ENCODE results near the gene MYF6.

GRCh38 chr12:80717856-80718255 lies 10.4 kb downstream of the MYF6 start:
- no peak for TF ChIP-seq CTCF (IDR thresholded peaks at IDR 0.05)
- no peak for TF ChIP-seq POLR2AphosphoS5 (IDR thresholded peaks at IDR 0.05)
- no peak for TF ChIP-seq POLR2A (IDR thresholded peaks at IDR 0.05)

Measured in breast epithelium (tissue), 3 donors.